NCI-H1436 (cell line): ENCODE data around the gene VPREB1.
"Not testable (repeated sequence)": the region's sequence is repeated elsewhere in the genome, so short reads cannot be mapped to it uniquely, and the experiment has no call there.

Experiments
- DNase-seq: peaks from one replicate; lab custom pipeline; 2025; lab: John Stamatoyannopoulos, UW

The VPREB1 gene

DNA sequence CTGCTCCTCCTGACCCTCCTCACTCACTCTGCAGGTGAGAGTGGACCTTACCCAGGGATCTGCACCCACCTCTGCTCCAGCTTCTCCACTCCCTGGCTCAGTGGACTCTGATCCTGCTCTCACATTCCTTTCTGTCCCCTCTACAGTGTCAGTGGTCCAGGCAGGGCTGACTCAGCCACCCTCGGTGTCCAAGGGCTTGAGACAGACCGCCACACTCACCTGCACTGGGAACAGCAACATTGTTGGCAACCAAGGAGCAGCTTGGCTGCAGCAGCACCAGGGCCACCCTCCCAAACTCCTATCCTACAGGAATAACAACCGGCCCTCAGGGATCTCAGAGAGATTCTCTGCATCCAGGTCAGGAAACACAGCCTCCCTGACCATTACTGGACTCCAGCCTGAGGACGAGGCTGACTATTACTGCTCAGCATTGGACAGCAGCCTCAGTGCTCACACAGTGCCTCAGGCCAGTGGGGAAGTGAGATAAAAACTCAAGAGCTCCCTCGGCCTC is 29.7 kb upstream of the VPREB1 start:
- DNase-seq, result no peak

DNA sequence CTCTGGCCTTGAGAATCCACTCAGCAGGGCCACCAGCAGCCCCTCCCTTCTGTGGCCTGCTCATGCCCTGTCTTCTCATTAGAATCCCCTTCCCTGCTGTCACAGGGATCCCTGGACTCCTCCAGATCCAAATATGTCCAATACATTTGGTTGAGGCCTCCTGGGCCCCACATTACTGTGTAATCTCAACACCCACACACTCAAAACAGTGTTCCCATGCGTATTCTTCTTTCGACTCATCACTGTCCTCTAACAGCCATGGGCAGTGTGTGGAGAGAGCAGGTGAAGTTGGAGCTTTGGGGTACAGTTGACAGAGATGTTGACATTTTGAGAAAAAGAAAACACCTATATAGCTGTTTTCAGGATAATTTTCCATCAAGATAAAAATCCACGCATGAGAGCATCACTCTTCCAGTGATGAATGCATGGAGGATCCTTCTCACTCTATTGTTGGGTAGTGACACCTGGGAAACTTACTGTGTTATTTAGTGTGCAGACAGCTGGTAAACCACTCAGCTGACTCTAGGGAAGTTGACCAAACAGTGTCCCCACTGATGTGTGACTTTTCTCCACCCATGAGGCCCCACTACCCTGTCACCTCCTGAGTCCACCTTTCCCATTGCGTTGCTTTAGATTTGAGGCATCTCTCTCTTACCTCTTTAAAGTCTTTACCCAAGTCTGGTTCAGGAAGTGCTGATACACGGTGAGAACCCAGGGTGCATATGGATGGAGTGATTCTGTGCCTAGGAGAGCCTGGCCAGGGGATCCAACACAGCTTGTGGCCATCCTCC is 28.7 kb upstream of the VPREB1 start:
- DNase-seq, result no peak

DNA sequence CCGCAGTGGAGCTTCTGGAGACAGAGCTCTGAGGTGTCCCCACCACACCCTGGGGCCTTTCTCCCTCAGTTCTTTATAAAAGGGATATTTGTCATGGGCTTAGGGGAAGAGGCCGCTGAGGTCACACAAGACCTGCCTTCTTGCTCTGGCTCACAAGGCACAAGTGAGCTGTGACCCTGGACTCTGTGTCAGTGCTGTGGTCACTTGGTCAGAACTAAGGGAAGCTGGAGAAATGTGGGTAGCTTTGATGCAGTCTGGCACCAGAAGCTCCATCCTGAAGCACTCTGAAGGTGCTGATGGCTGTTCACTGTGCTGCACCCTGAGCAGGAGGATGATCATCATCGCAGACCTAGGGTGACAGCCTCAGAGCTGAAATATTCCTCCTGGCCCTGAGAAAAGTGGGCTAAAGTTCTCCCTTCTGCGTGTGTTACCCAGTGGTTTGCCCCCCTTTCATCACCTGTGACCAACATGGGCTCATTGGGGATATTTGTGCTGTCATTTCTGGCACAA is 28.1 kb upstream of the VPREB1 start:
- DNase-seq, result no peak

DNA sequence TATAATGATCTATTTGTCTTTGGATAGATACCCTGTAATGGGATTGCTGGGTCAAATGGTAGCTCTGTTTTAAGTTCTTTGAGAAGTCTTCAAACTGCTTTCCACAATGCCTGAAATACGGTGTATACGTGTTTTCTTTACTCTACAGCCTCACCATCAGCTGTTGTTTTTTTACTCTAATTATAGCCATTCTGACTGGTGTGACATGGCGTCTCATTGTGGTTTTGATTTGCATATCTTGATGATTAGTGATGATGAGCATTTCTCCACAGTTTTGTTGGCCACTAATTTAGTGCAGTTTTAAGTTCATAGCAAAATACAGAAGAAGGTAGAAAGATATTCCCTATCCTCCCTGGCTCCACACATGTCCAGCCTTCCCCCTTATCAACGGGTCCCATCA is 26.3 kb upstream of the VPREB1 start:
- no peak for DNase-seq

DNA sequence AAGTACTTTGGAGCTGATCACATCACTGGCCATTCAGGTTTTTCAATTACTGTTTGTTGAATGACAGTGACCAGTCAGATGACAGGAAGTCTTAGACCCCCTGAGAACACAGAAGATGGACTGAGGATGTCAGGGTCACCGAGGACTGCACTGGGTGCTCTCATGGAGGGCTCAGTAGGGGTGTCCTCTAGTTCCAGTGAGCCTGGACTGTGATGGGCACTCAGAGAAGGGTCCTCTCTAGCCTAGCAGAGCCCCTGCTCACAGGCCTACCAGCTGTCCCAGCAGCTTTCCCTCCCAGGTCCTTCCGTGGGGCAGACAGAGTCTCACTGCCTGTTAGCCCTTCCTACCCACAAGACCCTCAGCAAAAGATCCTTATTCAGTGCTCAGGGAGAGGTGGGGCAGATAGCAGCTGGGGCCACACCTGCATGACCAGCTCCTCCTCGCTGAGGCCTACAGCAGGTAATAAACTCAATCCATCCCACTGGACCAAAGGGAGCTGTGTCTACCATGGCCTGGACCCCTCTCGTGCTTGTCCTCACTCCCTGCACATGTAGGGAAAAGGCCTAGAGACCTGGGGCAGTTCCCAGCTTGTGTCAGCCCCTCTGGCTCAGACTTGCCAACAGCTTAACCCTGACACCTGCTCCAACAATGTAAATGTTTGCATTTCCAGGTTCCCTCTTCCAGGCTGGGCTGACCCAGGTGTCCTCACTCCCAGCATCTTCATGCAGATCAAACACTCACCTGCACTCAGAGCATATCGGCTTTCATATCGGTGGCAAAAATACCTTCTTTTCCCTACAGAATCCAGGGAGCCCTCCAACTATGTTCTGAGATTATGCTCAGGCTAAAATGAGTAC is 25.2 kb upstream of the VPREB1 start:
- no peak for DNase-seq

DNA sequence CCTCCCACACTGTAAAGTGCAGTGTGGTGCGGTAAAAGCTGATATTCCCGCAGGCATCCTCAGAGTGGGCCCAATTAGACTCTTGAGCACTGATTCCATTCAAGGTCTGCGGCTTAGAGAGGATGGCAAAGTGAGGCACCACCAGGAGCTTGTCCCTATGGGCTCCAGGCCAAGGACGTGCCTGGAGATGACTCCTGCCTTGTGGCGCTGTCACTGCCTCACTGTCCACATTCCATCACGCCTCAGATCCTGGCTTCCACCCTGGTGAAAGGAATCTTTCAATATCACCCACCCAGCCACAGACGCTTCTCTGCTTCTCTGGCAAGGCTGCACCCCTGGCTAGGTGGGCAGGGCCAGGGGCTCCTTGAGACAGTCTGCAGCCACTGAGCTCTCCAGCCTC is 23.5 kb upstream of the VPREB1 start:
- DNase-seq, result not testable (repeated sequence)

DNA sequence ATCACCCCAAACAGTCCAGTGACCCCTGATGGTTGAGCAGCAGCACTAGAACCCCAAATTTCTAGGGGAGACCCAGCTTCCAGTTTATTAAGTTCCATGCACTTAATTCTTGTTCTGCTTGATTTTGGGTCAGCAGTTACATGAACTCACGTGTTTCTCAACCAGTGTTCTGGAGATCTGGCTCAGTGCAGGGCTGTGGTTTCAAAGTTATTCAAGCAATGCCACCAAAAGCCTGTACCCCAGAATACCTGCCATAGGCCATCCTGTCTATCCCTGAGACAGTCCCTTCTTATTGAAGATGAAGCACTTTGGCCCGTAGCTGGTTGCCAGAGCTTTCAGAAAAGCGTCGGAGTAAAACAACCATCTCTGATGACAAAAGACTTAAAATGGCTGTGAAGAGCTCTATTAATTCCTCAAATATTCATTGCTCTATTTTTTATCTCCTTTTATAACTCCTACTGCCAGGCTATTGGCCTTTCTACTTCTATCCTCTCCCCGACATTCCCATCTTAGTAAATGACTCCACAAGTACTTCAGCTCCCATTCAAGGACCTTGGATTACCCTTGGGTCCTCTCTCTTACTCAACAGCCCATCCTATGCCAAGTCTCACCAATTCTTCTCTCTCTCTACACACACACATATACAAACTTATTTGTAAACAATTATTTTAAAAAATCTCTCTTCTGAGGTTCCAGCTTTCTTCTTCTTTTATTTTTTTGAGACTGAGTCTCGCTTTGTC is 18.0 kb upstream of the VPREB1 start:
- no peak for DNase-seq

DNA sequence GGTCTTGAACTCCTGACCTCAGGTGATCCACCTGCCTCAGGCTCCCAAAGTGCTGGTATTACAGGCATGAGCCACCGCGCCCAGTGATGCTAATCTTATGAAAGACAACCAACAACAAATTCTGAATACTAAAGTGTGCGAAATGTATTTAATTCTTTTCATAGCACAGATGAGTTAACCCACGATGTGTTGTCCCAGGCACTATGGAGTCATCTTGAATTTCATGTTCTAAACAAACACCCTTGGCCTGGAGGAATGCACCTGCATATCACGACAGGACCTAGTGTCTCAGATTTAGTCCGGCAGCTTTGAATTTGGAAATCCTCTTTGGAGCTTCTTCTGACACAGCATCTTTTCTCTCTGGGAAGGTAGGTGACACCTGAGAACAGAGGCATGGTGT is 16.2 kb upstream of the VPREB1 start:
- DNase-seq, result no peak

DNA sequence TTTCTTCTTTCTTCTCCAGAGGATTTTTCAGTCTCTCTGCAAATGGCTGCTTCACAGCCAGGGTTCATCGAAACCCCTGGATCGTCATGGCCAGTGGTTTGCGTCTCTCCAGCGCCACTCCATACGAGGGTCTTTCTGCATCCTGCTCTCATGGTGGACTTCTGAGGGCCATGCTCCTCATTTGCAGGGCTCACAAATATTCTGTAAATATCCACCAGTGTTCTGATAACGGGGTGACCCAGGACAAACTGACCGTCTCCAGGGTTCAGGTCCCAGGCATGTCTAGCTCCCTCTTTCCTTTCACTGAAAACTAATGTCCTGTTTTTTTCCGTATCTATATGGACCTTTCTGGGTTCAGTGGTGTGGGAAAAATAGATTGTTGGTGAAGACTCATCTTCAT is 15.7 kb upstream of the VPREB1 start:
- DNase-seq, result no peak

DNA sequence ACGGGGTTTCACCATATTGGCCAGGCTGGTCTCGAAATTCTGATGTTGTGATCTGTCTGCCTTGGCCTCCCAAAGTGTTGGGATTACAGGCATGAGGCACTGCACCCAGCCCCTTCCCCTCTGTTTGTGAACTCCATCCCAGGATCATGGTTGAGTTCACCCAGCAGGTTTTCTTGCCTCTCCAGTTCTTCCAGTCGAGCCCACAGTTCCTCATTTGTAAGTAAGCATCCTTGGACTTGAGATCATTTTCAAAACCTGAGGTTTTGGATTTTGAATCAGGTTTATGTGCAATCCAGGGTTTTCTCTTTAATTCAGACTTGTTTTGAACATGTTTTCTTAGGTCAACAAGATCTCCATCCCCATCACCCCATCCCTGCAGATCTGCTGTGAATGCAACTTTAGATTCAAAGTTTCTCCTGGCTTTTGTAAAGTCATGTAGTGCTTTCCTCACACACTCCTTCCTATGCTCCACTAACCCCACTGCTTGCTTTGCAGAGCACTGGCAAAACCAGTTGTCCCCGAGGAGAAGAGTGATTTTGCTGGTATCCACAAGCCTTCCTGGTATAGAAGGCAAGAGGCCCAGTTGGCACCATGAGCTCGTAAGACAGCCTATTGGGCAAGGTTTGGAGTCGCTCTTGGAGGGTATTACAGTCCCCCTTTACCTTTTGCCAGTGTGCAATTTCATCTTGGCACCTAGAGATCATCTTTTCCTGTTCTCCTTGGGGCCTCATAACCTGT is 14.7 kb upstream of the VPREB1 start:
- DNase-seq, result no peak

DNA sequence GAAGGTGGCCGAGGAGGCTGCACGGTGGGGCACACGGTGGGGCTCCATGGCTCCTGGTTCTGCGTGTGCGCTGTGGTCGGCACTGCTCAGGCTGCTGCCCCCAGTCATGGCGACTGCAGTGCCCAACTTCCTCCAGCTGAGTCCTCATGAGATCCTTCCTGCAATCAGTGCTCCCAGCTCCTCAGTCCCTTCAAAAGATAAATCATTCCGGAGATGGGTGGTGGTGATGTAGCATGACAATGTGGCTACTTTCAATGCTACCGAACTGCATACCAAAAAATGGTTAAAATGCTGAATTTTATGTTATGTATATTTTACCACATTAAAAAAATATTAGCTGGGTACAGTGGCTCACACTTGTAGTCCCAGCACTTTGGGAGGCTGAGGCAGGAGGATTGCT is 14.1 kb upstream of the VPREB1 start:
- no peak for DNase-seq

DNA sequence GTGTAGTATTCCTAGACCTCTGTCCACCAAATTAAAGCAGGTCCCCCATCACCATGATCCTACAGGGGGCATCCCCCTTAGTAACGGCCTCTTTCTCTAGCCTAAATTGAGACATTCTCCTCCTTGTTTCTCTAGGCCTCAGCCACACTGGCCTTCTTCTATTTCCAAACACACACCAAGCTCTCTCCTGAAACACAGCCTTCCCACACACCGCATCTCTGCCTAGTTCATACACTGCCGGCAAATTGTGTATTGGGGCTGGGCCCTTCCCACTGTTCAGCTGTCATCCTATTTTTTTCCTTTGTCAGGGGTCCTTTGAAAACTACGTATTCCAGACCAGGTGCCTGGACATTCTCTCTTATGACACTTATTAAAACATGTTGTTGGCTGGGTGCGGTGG is 11.5 kb upstream of the VPREB1 start:
- no peak for DNase-seq

DNA sequence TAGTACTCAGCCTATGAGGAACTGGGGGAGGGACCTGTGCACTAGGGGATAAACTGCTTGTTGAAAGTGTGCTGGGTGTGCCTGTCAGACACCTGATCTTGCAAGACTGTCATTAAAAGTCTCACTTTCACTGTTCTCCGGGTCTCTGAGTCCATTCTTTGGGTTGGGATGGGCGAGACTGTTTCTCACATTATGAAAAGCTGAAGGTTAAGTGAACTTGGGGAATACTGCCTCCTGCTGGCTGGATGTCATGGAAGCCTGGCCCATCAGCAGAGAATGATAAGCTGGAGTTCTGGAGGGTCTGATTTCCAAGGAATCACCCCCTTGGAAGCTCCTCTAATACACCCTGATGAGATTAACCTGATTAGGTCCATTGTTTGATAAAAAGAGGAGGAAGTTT is 9.0 kb upstream of the VPREB1 start:
- no peak for DNase-seq

DNA sequence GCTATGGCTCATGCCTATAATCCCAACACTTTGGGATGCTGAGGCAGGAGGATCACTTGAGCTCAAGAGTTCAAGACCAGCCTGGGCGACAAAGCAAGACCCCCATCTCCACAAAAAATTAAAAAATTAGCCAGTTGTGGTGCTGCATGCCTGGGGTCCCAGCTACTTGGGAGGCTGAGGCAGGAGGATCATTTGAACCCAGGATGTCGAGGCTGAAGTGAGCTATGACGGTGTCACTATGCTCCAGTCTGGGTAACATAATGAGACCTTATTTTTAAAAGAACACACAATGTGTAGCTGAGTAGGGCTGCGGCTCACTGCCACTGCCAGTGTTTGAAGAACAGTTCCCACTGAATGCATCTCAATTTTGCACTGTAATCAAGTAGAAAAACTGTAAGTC is 7.1 kb upstream of the VPREB1 start:
- no peak for DNase-seq

DNA sequence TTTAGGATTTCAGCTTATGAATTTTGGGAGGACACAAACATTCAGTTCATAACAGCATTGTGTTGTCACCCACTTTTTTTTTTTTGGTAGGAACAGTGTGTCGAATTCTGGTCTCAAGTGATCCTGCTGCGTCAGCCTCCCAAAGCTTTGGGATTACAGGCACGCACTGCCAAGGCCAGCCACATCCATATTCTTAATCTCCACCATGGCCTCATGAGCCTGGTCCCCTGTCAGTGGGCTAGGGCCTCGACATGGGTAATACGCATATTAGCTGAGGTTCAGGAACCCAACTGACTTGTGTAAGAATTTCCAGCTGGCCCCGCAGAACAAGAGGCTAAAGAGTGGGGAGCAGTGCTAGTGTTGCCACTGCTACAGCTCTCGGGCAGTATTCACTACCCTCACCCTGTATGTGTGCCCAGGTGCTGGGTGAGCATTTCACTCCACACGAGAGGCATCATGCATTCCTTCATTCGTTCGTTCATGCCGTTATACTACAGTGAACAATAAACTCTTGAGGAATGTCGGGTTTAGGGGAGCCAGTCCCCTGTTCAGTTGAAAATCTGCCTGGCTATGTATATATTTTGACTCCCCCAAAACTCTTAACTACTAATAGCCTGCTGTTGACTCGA is 5.2 kb upstream of the VPREB1 start:
- DNase-seq, result no peak

DNA sequence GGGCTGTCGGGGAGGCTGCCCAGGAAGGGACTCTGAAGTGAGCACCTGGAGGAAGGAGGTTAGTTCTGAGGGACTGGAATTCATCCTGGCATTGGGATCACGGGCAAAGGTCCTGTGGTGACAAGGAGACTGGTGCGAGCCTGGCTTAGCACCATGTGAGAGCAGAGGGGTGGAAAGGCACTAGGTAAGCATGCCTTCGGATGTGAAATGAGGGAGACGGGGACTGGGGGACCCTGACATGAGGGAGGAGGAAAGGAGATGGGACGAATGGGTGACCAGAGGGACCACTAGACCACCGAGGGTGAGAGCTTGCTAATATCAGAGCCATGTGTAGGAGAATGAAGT is 3.1 kb upstream of the VPREB1 start:
- DNase-seq, result no peak

DNA sequence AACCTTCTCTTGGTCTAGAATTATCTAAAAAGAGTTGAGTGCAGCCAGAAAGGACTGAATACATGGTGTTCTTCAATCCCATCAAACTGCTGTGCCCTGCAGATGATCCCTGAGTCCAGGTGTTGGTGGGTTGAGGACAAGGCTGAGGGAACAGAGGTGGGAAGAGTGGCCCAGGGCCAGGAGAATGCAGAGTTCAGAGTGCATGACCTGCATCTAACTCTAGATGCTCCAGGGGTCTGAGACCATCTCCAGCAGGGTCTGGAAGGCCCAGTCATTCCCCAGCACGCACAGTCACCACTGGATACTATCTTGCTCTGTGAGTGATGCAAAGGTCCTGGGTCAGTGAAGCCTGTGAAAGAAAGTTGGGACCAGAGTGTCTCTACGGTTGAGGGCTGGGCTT is 2.1 kb upstream of the VPREB1 start:
- DNase-seq, result no peak

DNA sequence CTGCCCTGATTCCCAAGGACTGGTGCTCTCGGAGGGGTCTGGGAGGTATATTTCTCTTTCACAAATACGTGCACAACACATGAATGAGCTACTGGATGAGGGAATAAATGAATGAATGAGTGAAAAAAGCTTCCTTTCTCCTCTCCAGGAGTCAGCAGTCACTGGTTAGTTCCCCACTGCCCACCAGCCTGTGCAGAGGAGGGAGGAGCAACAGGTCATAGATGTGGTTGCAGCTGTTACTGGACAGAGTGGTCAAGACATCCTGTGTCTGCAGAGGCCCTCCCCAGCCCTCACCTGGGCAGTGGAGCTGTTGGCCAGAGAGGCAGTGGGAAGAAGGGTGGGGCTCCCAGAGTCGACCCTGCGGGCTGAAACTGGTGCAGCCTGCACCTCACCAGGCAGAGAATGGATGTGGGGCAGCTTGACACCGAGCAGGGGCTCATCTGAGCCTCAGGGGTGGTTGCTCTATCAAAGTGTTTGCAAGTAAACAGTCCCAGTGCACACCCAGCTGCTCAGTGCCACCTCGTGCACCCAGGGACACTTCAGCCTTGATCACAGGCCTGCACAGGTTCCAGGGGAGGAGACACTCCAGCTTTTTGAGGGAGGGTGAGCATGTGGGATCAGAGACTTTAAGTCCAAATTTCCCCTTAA is 1.4 kb upstream of the VPREB1 start:
- DNase-seq, result no peak

DNA sequence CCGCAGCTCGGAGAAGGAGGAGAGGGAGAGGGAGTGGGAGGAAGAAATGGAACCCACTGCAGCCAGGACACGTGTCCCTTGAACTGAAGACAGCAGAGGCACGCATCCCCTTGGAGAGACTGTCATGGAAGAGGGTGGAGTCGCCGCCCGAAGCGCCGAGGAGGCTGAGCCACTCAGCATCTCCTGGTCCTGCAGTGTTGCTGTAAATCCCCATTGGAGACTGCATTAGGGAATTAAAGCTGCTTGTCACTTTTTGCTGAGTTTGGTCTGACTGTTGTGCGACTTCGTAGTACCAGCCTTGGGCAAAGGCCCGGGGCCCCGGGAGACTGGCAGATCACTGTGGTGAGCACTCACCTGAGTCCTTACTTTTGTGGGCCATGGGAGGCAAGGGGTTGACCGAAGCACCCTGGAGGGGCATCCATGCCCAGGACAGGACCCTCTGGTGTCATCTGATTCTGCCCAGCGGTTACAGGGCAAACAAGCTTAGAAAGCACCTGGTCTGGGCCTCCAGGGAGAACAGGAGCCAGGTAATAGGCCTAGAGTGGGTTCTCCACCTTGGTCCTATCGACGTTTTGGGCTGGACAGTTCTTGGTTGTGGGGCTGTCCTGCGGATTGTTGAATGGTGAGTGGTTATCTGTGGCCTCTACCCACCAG is 797 bp downstream of the VPREB1 start:
- DNase-seq, result no peak

DNA sequence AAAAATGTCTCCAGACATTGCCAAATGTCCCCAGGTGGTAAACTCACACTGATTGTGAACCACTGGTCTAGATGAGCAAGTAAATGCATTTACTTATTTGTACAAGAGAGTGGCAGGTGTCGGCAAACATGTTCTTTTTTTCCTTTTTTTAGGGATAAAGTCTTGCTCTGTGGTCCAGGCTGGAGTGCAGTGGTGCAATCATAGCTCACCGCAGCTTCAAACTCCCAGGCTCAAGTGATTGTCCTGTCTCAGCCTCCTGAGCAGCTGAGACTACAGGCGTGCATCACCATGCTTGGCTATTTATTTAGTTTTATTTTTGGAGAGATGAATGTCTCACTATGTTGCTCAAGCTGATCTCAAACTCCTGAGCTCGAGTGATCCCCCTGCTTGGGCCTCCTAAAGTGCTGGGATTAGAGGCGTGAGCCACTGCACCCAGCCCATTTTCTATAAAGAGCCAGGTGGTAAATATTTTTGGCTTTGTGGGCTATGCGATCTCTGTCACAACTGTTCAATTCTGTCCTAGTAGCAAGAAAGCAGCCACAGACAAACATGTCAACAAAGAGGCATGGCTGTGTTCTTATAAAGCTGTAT is 1.4 kb downstream of the VPREB1 start:
- no peak for DNase-seq
